Coronary artery (tissue), 2 donors: ENCODE measurements around the gene CTSE.

ENCODE experiments used
- DNase-seq: peaks from one replicate; pipeline ENCODE4 v3.0.0-alpha.2; 2017; ENCODE audit warnings: low spot score
- H3K27ac ChIP-seq, 2 donors: fragments of 200-600 bp; sonication (generic); one replicate each; pipeline ENCODE4 v1.5.1; 2016 to 2019
- H3K4me3 ChIP-seq: fragments of 200-600 bp; sonication (generic); 2 replicates; pipeline ENCODE4 v1.5.1; 2016; ENCODE audit warnings: mild to moderate bottlenecking, moderate library complexity
- TF ChIP-seq, protein P1 (sequence below): fragments of 200-600 bp; sonication (generic); IDR thresholded peaks from one replicate; pipeline ENCODE4 v1.5.1; 2019; ENCODE audit warnings: antibody characterized with exemption

CTSE gene

DNA sequence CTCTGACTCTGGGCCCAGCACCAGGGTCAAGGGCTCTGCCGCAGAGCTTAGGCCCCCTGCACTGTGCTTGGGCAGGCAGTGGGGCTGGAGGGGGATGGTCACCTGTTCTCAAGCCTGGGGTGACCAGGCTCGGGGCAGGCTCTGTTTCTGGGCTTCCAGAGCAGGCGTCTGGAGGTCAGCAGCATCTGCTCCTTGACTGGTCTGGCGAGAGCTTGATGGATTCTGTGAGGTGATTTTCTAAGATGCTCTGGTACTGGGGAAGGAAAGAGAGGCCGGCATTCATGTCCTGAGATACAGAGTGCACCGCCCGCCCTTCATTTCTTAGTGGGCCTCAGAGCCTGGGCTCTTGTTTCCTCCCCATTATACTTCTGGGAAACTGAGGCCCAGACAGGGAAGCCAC is 45.0 kb downstream of the CTSE start:
- no peak for DNase-seq

DNA sequence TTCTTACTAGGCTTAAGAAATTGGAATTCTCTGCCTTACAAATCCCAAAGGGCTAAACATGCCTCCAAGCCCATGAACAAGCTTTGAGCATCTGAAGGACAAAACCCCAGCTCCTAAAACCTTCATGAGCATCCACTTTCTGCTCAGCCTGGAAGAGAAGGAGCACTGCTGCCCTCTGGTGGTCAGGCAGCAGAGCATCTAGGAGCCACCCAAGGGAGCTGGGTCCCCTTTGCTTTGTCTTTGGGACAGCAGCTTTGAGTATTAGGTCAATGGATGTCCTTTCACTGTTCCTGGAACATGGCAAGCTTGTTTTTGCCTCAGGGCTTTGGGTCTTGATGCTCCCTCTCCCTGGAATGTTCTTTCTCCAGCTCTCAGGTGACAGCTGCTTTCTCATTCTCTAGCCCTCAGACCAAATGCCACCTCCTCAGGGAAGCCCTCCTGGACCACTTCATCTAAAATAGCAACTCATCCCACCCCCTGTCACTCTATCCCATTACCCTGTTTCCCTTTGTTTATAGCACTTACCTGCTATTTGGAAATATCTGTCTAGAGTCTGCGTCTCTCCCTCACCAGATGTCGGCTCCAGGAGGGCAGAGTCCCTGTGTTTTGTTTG is 46.2 kb downstream of the CTSE start:
- no peak overlapping the region for H3K4me3 ChIP-seq
- TF ChIP-seq, protein P1, sequence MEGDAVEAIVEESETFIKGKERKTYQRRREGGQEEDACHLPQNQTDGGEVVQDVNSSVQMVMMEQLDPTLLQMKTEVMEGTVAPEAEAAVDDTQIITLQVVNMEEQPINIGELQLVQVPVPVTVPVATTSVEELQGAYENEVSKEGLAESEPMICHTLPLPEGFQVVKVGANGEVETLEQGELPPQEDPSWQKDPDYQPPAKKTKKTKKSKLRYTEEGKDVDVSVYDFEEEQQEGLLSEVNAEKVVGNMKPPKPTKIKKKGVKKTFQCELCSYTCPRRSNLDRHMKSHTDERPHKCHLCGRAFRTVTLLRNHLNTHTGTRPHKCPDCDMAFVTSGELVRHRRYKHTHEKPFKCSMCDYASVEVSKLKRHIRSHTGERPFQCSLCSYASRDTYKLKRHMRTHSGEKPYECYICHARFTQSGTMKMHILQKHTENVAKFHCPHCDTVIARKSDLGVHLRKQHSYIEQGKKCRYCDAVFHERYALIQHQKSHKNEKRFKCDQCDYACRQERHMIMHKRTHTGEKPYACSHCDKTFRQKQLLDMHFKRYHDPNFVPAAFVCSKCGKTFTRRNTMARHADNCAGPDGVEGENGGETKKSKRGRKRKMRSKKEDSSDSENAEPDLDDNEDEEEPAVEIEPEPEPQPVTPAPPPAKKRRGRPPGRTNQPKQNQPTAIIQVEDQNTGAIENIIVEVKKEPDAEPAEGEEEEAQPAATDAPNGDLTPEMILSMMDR: peak; percentile 93
- no peak for DNase-seq
- no peak overlapping the region for H3K27ac ChIP-seq

More for the DNA sequence above, 45.0 kb downstream of the CTSE start:
- TF ChIP-seq, protein P1: no peak
- no peak overlapping the region for H3K27ac ChIP-seq
- H3K4me3 ChIP-seq: no peak overlapping the region

DNA sequence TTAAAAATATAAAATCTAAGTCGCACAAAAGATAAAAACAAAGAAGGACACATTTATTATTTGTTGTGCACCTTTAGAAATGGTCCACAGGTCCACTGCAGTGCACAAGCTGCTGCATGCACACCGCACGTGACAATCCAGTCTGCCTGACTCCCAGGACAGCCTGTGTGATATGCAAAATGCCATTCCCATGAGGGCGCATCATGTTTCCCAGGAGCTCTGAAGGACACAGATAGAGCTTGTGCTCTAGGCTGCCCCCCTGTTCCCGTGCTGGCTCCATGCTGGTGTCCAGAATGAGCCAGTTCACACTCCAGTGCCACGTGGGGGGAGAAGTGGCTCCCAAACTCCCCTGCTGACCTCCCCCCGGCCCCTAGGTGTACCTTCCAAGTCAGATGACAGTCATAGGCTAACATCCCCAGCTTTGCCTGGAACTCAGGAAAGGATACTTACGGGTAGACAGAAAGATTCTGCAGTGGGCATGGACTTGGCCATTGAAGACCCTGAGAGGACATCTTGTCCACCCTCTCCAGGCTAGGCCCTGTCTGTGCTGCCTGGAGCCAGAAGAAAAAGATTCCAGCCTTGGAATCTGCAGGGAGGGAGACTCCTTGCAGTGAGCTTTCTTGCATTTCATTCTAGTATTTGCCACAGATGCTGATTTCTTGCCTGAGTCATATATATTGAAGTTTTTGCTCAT is 46.8 kb downstream of the CTSE start:
- TF ChIP-seq, protein P1: no peak
- Histone ChIP-seq H3K27ac (no peak overlapping the region), H3K4me3 (no peak overlapping the region)
- no peak for DNase-seq

DNA sequence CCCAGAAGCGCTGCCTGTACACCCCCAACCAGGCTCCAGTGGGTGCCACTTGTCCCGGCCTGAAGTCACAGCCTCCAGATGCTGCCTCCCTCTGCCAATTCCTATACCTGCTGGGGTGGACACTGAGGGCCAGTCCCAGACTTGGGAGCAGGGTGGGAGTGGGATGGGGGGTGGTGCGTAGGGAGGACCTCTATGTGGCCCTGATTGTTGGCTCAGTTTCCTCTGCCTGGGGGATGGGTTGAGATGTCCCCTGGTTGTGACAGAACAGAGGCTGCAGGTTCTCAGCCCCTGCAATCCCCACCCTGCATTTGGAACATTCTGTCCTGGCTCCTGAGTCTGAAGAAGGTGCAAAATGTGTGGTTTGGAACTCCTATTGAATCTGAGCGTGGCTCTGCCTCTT is 47.7 kb downstream of the CTSE start:
- TF ChIP-seq, protein P1: no peak
- Histone ChIP-seq H3K4me3 (no peak overlapping the region), H3K27ac (no peak overlapping the region)
- no peak for DNase-seq

DNA sequence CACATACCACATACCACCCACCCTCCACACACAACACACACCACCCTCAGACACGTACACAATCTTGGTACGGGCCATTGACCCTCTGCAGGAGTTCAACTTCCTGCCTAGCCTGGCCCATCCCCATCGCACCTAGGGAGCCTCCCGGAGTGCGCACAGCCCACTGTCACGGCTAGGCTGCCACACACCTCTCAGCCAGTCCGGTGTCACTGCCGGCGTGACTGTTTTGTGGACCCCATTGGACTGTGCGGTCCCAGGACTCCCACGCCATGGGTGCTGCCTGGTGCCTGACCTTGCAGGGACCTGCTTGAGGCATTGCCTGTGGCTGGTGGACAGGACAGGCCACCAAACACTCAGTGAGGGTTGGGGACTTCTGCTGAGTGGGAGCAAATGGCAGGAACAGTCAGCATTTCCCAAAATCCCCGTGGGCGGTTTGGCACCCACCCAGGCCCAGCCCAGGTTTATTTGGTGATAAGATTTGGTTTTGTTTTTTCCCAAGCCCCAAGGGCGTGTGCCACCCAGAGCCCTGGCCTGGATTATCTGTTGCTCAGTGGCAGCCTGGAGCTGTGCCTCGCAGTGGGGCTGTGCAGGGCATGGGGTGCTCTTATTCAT is 48.2 kb downstream of the CTSE start:
- TF ChIP-seq, protein P1: no peak
- no peak overlapping the region for H3K27ac ChIP-seq
- no peak for DNase-seq
- no peak overlapping the region for H3K4me3 ChIP-seq

DNA sequence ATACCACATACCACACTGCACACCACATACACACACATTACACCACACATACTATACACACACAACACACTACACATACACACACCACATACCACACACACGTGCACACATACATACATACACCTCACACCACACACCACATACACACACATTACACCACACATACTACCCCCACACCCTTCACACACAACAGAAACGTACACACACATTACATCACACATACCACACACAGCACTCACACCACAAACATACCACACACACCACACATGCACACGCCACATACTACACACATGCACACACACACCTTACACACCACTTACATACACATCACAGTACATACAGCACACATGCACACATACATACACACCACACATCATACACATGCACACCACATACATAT is 49.0 kb downstream of the CTSE start:
- TF ChIP-seq, protein P1: no peak
- no peak overlapping the region for H3K4me3 ChIP-seq
- no peak overlapping the region for H3K27ac ChIP-seq
- DNase-seq: no peak
